B cell (primary cell): Measurements from ENCODE around the gene ATG4B.

Experiments used
- EZH2 ChIP-seq: IDR thresholded peaks from 2 replicates; pipeline ENCODE4 v1.6.1; 2012; ENCODE audit warnings: borderline replicate concordance, low read depth, mild to moderate bottlenecking, moderate library complexity, low read length; ENCODE audit not compliant: insufficient read depth, poor library complexity, severe bottlenecking
- TF ChIP-seq, protein P1 (sequence below): fragments of 200-600 bp; IDR thresholded peaks from one replicate; pipeline ENCODE4 v1.8.0; 2022; ENCODE audit warnings: antibody characterized with exemption, mild to moderate bottlenecking

DNA sequence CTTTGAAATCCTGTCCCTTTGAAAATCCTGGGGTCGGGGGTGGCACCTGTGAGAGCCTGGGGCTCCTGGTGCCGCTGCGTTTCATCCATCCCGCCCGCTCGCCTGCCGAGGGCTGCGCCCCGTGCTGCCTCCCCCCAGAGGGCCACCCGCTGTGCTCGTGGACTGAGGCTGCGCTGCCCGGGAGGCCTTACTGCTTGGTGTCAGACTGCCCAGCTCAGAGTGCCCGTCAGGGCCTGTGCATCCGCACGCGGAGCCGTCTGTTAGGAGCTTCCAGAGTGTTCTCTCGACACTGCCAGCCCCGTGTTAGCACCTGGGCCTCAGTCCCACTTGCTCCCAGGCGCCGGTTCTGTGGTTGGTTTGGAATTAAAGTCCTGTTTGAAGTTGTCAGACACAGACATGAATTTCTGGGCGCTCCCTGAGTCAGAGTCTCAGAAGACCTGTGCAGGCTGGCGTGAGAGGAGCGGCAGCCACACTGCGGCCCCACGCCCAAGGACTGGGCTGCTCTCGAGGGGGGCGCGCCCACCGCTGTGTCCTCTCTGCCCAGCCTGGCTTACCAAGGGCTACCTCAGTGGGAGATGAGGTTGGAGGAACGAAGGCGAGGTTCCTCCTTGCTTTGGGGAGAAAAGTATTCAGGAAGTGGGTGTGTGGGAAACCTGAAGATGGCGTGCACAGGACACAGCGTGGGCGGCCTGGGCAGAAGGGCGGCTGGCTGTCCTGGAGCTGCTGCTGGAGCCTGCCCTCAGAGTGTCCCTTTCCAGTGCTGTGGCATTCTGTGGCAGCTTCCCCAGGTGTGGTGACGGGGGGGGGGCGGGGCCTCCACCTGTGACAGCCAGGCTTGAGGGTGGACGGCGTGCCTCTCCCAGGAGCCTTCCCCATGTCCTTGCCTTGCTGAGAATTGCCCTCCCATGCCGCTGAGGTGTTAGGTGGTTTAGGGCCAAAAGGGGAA, 35.0 kb downstream of the ATG4B start:
- TF ChIP-seq, protein P1, sequence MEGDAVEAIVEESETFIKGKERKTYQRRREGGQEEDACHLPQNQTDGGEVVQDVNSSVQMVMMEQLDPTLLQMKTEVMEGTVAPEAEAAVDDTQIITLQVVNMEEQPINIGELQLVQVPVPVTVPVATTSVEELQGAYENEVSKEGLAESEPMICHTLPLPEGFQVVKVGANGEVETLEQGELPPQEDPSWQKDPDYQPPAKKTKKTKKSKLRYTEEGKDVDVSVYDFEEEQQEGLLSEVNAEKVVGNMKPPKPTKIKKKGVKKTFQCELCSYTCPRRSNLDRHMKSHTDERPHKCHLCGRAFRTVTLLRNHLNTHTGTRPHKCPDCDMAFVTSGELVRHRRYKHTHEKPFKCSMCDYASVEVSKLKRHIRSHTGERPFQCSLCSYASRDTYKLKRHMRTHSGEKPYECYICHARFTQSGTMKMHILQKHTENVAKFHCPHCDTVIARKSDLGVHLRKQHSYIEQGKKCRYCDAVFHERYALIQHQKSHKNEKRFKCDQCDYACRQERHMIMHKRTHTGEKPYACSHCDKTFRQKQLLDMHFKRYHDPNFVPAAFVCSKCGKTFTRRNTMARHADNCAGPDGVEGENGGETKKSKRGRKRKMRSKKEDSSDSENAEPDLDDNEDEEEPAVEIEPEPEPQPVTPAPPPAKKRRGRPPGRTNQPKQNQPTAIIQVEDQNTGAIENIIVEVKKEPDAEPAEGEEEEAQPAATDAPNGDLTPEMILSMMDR, result no peak
- no peak for TF ChIP-seq EZH2
